Eye (tissue), 1 donor: ENCODE results near the gene NEURL3.
"Not testable (repeated sequence)": the region's sequence is repeated elsewhere in the genome, so short reads cannot be mapped to it uniquely, and the experiment has no call there.

Experiments
- DNase-seq: peaks from one replicate; pipeline ENCODE4 v3.0.0-alpha.2; 2015

NEURL3 gene

DNA sequence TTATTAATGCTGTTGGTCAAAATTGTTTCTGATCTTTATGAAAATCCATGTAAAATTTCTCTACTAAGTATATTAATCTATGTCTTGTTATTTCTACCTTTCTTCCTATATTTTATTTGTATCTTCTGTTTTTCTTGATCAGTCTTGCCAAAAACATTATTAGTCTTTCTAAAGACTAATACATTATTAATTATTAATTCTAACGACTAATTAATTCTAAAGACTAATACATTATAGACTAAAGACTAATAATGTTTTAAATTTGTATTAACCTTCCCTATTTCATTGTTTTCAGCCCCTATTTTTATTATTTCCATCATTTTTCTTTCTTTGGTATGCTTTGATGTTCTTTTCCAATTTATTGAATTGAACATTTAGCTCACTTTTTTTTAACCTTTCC lies 27.7 kb downstream of the NEURL3 start:
- DNase-seq = no peak

DNA sequence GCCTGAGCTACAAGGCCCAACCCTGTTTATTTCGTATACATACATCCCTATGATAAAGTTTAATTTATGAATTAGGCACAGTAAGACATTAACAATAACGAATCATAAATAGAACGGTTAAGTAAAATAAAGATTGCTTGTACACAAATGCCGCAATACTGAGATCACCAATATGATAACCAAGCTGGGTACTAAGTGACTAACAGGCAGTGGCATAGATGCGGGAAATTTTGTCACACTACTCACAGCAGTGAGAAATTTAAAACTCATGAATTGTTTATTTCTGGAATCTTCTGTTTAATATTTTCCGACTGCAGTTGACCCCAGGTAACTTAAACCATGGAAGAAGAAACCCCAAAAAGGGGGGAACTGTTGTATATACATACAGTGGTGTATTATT lies 33.4 kb downstream of the NEURL3 start:
- no peak for DNase-seq

GRCh38 chr2:96470636-96471035 lies 34.5 kb downstream of the NEURL3 start:
- peak; percentile 39 for DNase-seq

GRCh38 chr2:96470109-96470508 lies 35.0 kb downstream of the NEURL3 start:
- DNase-seq = no peak

DNA sequence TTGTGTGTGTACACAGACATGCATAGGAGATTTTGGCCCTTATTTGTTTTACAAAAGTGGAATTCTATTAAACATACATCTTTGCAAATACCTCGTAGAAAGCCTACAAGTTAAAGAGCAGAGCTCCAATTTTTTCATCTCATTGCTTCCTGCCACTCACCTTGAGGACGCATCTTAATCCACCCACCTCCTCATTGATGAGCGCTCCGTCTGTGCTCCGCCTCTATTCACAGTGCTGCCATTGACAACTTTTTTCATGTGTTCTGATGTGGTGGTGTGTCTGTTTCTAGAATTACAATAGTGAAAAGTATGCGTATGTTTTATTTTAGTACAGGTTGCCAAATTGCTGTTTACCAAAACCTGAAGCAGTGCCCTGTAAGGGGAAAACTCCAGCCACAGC lies 36.3 kb downstream of the NEURL3 start:
- DNase-seq = no peak

GRCh38 chr2:96464651-96465050 lies 40.5 kb downstream of the NEURL3 start:
- no peak for DNase-seq

DNA sequence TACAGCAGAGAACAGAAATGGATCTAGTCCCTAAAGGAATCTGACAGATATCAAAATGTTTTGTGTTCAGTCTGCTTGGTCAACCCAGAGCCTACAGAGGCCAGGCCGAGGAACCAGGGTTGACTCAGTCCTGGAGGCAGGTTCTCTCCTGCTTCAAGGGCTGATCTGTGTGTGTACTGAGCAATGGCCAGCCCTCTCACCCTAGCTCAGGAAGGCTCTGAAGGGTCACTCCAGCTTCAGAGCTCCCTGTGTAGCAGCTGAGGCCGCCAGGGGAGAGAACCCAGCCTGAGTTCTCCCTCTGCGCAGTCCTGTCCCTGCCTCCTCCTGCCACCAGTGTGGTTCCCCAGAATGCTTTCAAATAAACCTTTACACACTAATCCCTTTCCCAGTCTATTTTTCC lies 41.1 kb downstream of the NEURL3 start:
- no peak for DNase-seq

DNA sequence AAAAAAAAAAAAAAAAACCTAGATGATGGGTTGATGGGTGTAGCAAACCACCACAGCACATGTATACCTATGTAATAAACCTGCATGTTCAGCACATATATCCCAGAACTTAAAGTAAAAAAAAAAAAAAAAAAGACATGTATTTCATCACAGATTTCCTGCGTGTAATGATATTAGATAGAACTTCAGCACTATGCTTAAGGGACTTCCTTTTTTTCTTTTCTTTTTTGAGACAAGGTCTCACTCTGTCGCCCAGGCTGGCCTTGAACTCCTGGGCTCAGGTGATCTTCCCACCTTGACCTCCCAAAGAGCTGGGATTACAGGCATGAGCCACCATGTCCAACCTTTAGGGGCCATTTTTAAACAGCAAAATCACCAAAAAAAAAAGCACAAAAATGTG lies 42.0 kb downstream of the NEURL3 start:
- no peak for DNase-seq

GRCh38 chr2:96461616-96462015 lies 43.5 kb downstream of the NEURL3 start:
- DNase-seq = not testable (repeated sequence)

DNA sequence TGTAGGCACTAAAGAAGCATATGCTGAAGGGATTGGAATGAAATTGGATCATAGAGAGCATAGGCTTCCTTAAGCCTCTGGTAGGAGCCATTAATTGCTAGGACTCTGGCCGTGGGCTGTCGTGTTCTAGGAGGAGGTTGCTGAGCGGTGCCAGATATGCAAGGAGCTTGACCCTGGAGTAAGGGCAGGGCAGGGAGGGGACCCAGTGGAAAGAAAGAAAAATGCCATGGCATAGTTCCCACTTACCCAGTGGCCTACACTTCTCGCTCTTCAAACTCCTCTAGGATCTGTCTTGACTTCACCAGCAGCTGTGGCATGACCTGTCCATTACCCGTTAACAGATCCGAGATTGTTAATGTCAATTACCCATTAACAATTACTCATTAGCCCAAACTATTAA lies 53.1 kb downstream of the NEURL3 start:
- peak; percentile 41 for DNase-seq

GRCh38 chr2:96449637-96450036 lies 55.5 kb downstream of the NEURL3 start:
- no peak for DNase-seq

- DNase-seq = no peak
Measured at GRCh38 chr2:96449174-96449573, 56.0 kb downstream of the NEURL3 start.

- DNase-seq = no peak
Measured at GRCh38 chr2:96447726-96448125, 57.4 kb downstream of the NEURL3 start.
